A172 (cell line): Measurements from ENCODE around the gene AKR1B1. TPM values are rescaled to one million over a fixed set of nuclear protein-coding genes. Genes with fewer than 3 reads are reported as not detected.

ENCODE experiments used
- DNase-seq: peaks from one replicate; pipeline ENCODE4 v3.0.0-alpha.2; 2015; ENCODE audit warnings: low spot score
- total RNA-seq: library from RNA; depleted of rRNA; stranded (reverse); fragments of >200 nt; shearing (Covaris generic); gene quantifications from 2 replicates; pipeline ENCODE4 v1.2.3, GENCODE V29; 2014; rRNA removed

The AKR1B1 gene
- total RNA-seq, 1 experiment from 2014 or later = 83.9 TPM

- no peak for DNase-seq
Measured at GRCh38 chr7:134419085-134419484, 39.8 kb downstream of the AKR1B1 start.

GRCh38 chr7:134415700-134416099, 43.2 kb downstream of the AKR1B1 start:
- DNase-seq = no peak

GRCh38 chr7:134414109-134414508, 44.8 kb downstream of the AKR1B1 start:
- DNase-seq = no peak

- DNase-seq = no peak
Measured at GRCh38 chr7:134407311-134407710, 51.6 kb downstream of the AKR1B1 start.

GRCh38 chr7:134406431-134406830, 52.5 kb downstream of the AKR1B1 start:
- no peak for DNase-seq

GRCh38 chr7:134405299-134405698, 53.6 kb downstream of the AKR1B1 start:
- DNase-seq = no peak

- no peak for DNase-seq
Measured at GRCh38 chr7:134403062-134403461, 55.8 kb downstream of the AKR1B1 start.

- no peak for DNase-seq
Measured at GRCh38 chr7:134400859-134401258, 58.0 kb downstream of the AKR1B1 start.

GRCh38 chr7:134396031-134396430, 62.9 kb downstream of the AKR1B1 start:
- no peak for DNase-seq

- DNase-seq = no peak
Measured at GRCh38 chr7:134395604-134396003, 63.3 kb downstream of the AKR1B1 start.

- DNase-seq = peak; percentile 10
Measured at GRCh38 chr7:134394056-134394455, 64.8 kb downstream of the AKR1B1 start.

Other genes starting within 250 kb of the AKR1B1 start
- gene SLC35B4, start 142.2 kb downstream of the AKR1B1 start, total RNA-seq = 19.4 and 20.7 TPM in 2 replicates
- gene AKR1B10, start 68.5 kb upstream of the AKR1B1 start, total RNA-seq = 3.0 and 15.8 TPM in 2 replicates
- gene AKR1B15, start 90.0 kb upstream of the AKR1B1 start, total RNA-seq = not detected in 2 replicates
- gene BPGM, start 187.8 kb upstream of the AKR1B1 start, total RNA-seq = 17.5 and 19.6 TPM in 2 replicates